ENCODE data around the gene SUSD2.

GRCh38 chr22:24225951-24226350 is 44.7 kb downstream of the SUSD2 start:
- TF ChIP-seq CTCF (IDR thresholded peaks at IDR 0.05) (no peak), POLR2AphosphoS5 (IDR thresholded peaks at IDR 0.05) (no peak), POLR2A (IDR thresholded peaks at IDR 0.05) (no peak)
